Measurements from ENCODE around the gene GRIP2.

Gene GRIP2

GRCh38 chr3:14538451-14539088 is 1.6 kb downstream of the GRIP2 start:
- DNase-seq = no peak

GRCh38 chr3:14537590-14538450 is 2.3 kb downstream of the GRIP2 start:
- DNase-seq = no peak

- no peak for DNase-seq
These were observed 3.1 kb downstream of the GRIP2 start for GRCh38 chr3:14536837-14537589.

GRCh38 chr3:14536055-14536815 is 3.9 kb downstream of the GRIP2 start:
- no peak for DNase-seq

GRCh38 chr3:14535616-14536015 is 4.5 kb downstream of the GRIP2 start:
- DNase-seq = no peak

GRCh38 chr3:14534516-14535191 is 5.5 kb downstream of the GRIP2 start:
- no peak for DNase-seq

GRCh38 chr3:14533457-14533958 is 6.6 kb downstream of the GRIP2 start:
- DNase-seq = no peak

- no peak for DNase-seq
These were observed 7.3 kb downstream of the GRIP2 start for GRCh38 chr3:14532691-14533456.

GRCh38 chr3:14531856-14532395 is 8.2 kb downstream of the GRIP2 start:
- no peak for DNase-seq

- no peak for DNase-seq
These were observed 12.1 kb downstream of the GRIP2 start for GRCh38 chr3:14528081-14528480.

- peak; percentile 6 for DNase-seq
These were observed 14.2 kb downstream of the GRIP2 start for GRCh38 chr3:14525685-14526631.

- DNase-seq = no peak
These were observed 15.1 kb downstream of the GRIP2 start for GRCh38 chr3:14524920-14525660.

GRCh38 chr3:14524311-14524711 is 15.8 kb downstream of the GRIP2 start:
- no peak for DNase-seq

- no peak for DNase-seq
These were observed 16.4 kb downstream of the GRIP2 start for GRCh38 chr3:14523792-14524191.

- DNase-seq = no peak
These were observed 17.4 kb downstream of the GRIP2 start for GRCh38 chr3:14522768-14523167.

- DNase-seq = no peak
These were observed 17.9 kb downstream of the GRIP2 start for GRCh38 chr3:14522129-14522691.

GRCh38 chr3:14521611-14522010 is 18.5 kb downstream of the GRIP2 start:
- DNase-seq = no peak

- no peak for DNase-seq
These were observed 19.2 kb downstream of the GRIP2 start for GRCh38 chr3:14520967-14521366.

- DNase-seq = no peak
These were observed 20.0 kb downstream of the GRIP2 start for GRCh38 chr3:14520149-14520548.
